ENCODE measurements around the gene FBXO7.
"Not testable (repeated sequence)": the region's sequence is repeated elsewhere in the genome, so short reads cannot be mapped to it uniquely, and the experiment has no call there.

FBXO7 gene

GRCh38 chr22:32473388-32473952, 1.1 kb upstream of the FBXO7 start:
- WGBS, result 48% methylated on average over 6 of the region's 6 CpGs
- no peaks in the 10 kb centered on the region for H3K36me3 ChIP-seq (ENCODE audit: insufficient read depth, low read length)
- no peaks in the 10 kb centered on the region for H3K9me3 ChIP-seq (ENCODE audit: insufficient read depth, low read depth, low read length)
- no peak overlapping the region for H3K27ac ChIP-seq (ENCODE audit: low read depth, low read length)
- H3K9ac ChIP-seq (ENCODE audit: low read depth, low read length), result no peak overlapping the region
- peaks cover 17% of the 10 kb centered on the region for H3K27me3 ChIP-seq (ENCODE audit: insufficient read depth, low read length)
- peaks cover 13% of the 10 kb centered on the region; the same call in 1 of the 2 replicates for H3K4me1 ChIP-seq (ENCODE audit: insufficient read depth, low read length)
- H3K4me3 ChIP-seq (ENCODE audit: low read length), result peak overlapping the region; percentile 97

- H3K36me3 ChIP-seq (ENCODE audit: insufficient read depth, low read length), result no peaks in the 10 kb centered on the region
- under 1% methylated on average over 17 of the region's 17 CpGs for WGBS
- peak overlapping the region; percentile 97 for H3K4me3 ChIP-seq (ENCODE audit: low read length)
- H3K4me1 ChIP-seq (ENCODE audit: insufficient read depth, low read length), result peaks cover 13% of the 10 kb centered on the region; the same call in 1 of the 2 replicates
- H3K9me3 ChIP-seq (ENCODE audit: insufficient read depth, low read depth, low read length), result no peaks in the 10 kb centered on the region
- peak overlapping the region; percentile 84; the same call in 1 of the 2 replicates for H3K27ac ChIP-seq (ENCODE audit: low read depth, low read length)
- H3K27me3 ChIP-seq (ENCODE audit: insufficient read depth, low read length), result peaks cover 14% of the 10 kb centered on the region
- peak overlapping the region; percentile 82 for H3K9ac ChIP-seq (ENCODE audit: low read depth, low read length)
Measured at GRCh38 chr22:32475468-32476010, 928 bp downstream of the FBXO7 start.

- Histone ChIP-seq H3K9me3 (ENCODE audit: insufficient read depth, low read depth, low read length) (no peaks in the 10 kb centered on the region), H3K27ac (ENCODE audit: low read depth, low read length) (no peak overlapping the region), H3K36me3 (ENCODE audit: insufficient read depth, low read length) (no peaks in the 10 kb centered on the region), H3K4me3 (ENCODE audit: low read length) (peak overlapping the region; percentile 97), H3K4me1 (ENCODE audit: insufficient read depth, low read length) (peaks cover 13% of the 10 kb centered on the region; the same call in 1 of the 2 replicates), H3K9ac (ENCODE audit: low read depth, low read length) (peak overlapping the region; percentile 82; the same call in 1 of the 2 replicates), H3K27me3 (ENCODE audit: insufficient read depth, low read length) (peaks cover 9% of the 10 kb centered on the region; the same call in 1 of the 2 replicates)
- WGBS, result 66% methylated on average over 5 of the region's 8 CpGs
Measured at GRCh38 chr22:32476281-32477195, 1.9 kb downstream of the FBXO7 start.

- WGBS, result 95% methylated on average over 3 of the region's 5 CpGs
- no peak overlapping the region for H3K4me3 ChIP-seq (ENCODE audit: low read length)
Measured at GRCh38 chr22:32477596-32477995, 3.0 kb downstream of the FBXO7 start.

GRCh38 chr22:32478552-32478951, 3.9 kb downstream of the FBXO7 start:
- not testable (repeated sequence) for H3K36me3 ChIP-seq (ENCODE audit: insufficient read depth, low read length); H3K9me3 ChIP-seq (ENCODE audit: insufficient read depth, low read depth, low read length); H3K27me3 ChIP-seq (ENCODE audit: insufficient read depth, low read length); H3K9ac ChIP-seq (ENCODE audit: low read depth, low read length); H3K27ac ChIP-seq (ENCODE audit: low read depth, low read length); H3K4me3 ChIP-seq (ENCODE audit: low read length)
- peaks cover 13% of the 10 kb centered on the region; the same call in 1 of the 2 replicates for H3K4me1 ChIP-seq (ENCODE audit: insufficient read depth, low read length)
- 97% methylated on average over 2 of the region's 2 CpGs for WGBS

More at GRCh38 chr22:32477596-32477995, 3.0 kb downstream of the FBXO7 start:
- Histone ChIP-seq H3K27ac (ENCODE audit: low read depth, low read length) (no peak overlapping the region), H3K9me3 (ENCODE audit: insufficient read depth, low read depth, low read length) (no peaks in the 10 kb centered on the region), H3K4me1 (ENCODE audit: insufficient read depth, low read length) (peaks cover 13% of the 10 kb centered on the region; the same call in 1 of the 2 replicates), H3K9ac (ENCODE audit: low read depth, low read length) (no peak overlapping the region), H3K36me3 (ENCODE audit: insufficient read depth, low read length) (no peaks in the 10 kb centered on the region), H3K27me3 (ENCODE audit: insufficient read depth, low read length) (peaks cover 6% of the 10 kb centered on the region; the same call in 1 of the 2 replicates)

- H3K36me3 ChIP-seq (ENCODE audit: insufficient read depth, low read length), result 0 out of 2 replicates have a peak, but pooled peaks cover 4% of the 10 kb centered on the region
- peaks cover 13% of the 10 kb centered on the region; the same call in 1 of the 2 replicates for H3K4me1 ChIP-seq (ENCODE audit: insufficient read depth, low read length)
- no peak overlapping the region for H3K4me3 ChIP-seq (ENCODE audit: low read length)
- no peak overlapping the region for H3K27ac ChIP-seq (ENCODE audit: low read depth, low read length)
- peaks cover 6% of the 10 kb centered on the region; the same call in 1 of the 2 replicates for H3K27me3 ChIP-seq (ENCODE audit: insufficient read depth, low read length)
- no peaks in the 10 kb centered on the region for H3K9me3 ChIP-seq (ENCODE audit: insufficient read depth, low read depth, low read length)
- WGBS, result 100% methylated on average over 1 of the region's 3 CpGs
- H3K9ac ChIP-seq (ENCODE audit: low read depth, low read length), result no peak overlapping the region
Measured at GRCh38 chr22:32478994-32479393, 4.4 kb downstream of the FBXO7 start.

- WGBS, result 93% methylated on average over 1 of the region's 1 CpG
- H3K9ac ChIP-seq (ENCODE audit: low read depth, low read length), result no peak overlapping the region
- H3K4me3 ChIP-seq (ENCODE audit: low read length), result no peak overlapping the region
- H3K4me1 ChIP-seq (ENCODE audit: insufficient read depth, low read length), result peaks cover 13% of the 10 kb centered on the region; the same call in 1 of the 2 replicates
- no peak overlapping the region for H3K27ac ChIP-seq (ENCODE audit: low read depth, low read length)
- peaks cover 6% of the 10 kb centered on the region; the same call in 1 of the 2 replicates for H3K27me3 ChIP-seq (ENCODE audit: insufficient read depth, low read length)
- peaks cover 16% of the 10 kb centered on the region for H3K36me3 ChIP-seq (ENCODE audit: insufficient read depth, low read length)
- no peaks in the 10 kb centered on the region for H3K9me3 ChIP-seq (ENCODE audit: insufficient read depth, low read depth, low read length)
Measured at GRCh38 chr22:32480238-32480637, 5.6 kb downstream of the FBXO7 start.

- Histone ChIP-seq H3K9me3 (ENCODE audit: insufficient read depth, low read depth, low read length) (no peaks in the 10 kb centered on the region), H3K4me1 (ENCODE audit: insufficient read depth, low read length) (no peaks in the 10 kb centered on the region), H3K36me3 (ENCODE audit: insufficient read depth, low read length) (peaks cover 41% of the 10 kb centered on the region), H3K4me3 (ENCODE audit: low read length) (no peak overlapping the region), H3K9ac (ENCODE audit: low read depth, low read length) (no peak overlapping the region), H3K27ac (ENCODE audit: low read depth, low read length) (no peak overlapping the region), H3K27me3 (ENCODE audit: insufficient read depth, low read length) (no peaks in the 10 kb centered on the region)
- WGBS, result 89% methylated on average over 1 of the region's 1 CpG
Measured at GRCh38 chr22:32482708-32483107, 8.1 kb downstream of the FBXO7 start.

GRCh38 chr22:32486656-32487390, 12.2 kb downstream of the FBXO7 start:
- peaks cover 81% of the 10 kb centered on the region for H3K36me3 ChIP-seq (ENCODE audit: insufficient read depth, low read length)
- WGBS, result 96% methylated on average over 2 of the region's 3 CpGs

GRCh38 chr22:32487461-32487860, 12.8 kb downstream of the FBXO7 start:
- Histone ChIP-seq H3K9ac (ENCODE audit: low read depth, low read length) (no peak overlapping the region), H3K4me3 (ENCODE audit: low read length) (no peak overlapping the region), H3K27me3 (ENCODE audit: insufficient read depth, low read length) (no peaks in the 10 kb centered on the region), H3K4me1 (ENCODE audit: insufficient read depth, low read length) (no peaks in the 10 kb centered on the region), H3K27ac (ENCODE audit: low read depth, low read length) (no peak overlapping the region), H3K36me3 (ENCODE audit: insufficient read depth, low read length) (peaks cover 87% of the 10 kb centered on the region), H3K9me3 (ENCODE audit: insufficient read depth, low read depth, low read length) (no peaks in the 10 kb centered on the region)
- 91% methylated on average over 1 of the region's 1 CpG for WGBS

More at GRCh38 chr22:32486656-32487390, 12.2 kb downstream of the FBXO7 start:
- H3K27ac ChIP-seq (ENCODE audit: low read depth, low read length), result no peak overlapping the region
- no peaks in the 10 kb centered on the region for H3K27me3 ChIP-seq (ENCODE audit: insufficient read depth, low read length)
- H3K4me3 ChIP-seq (ENCODE audit: low read length), result no peak overlapping the region
- H3K4me1 ChIP-seq (ENCODE audit: insufficient read depth, low read length), result no peaks in the 10 kb centered on the region
- no peak overlapping the region for H3K9ac ChIP-seq (ENCODE audit: low read depth, low read length)
- no peaks in the 10 kb centered on the region for H3K9me3 ChIP-seq (ENCODE audit: insufficient read depth, low read depth, low read length)
